Keratinocyte (primary cell): ENCODE results near the gene SCN1B. TPM values are rescaled to one million over a fixed set of nuclear protein-coding genes. Genes with fewer than 3 reads are reported as not detected.

Experiments
- DNase-seq: peaks from one replicate; pipeline ENCODE4 v3.0.0-alpha.2; 2011; ENCODE audit warnings: low read depth, missing footprints, low spot score
- FAIRE-seq: peaks from 2 replicates; lab custom pipeline; 2011; peaks lifted over from hg19 to GRCh38; lab: Jason Lieb, UNC
- H2AFZ ChIP-seq: 2 replicates; pipeline ENCODE4 v1.6.0; 2012; ENCODE audit warnings: low read length, control low read depth, inconsistent platforms; ENCODE audit not compliant: control insufficient read depth
- H3K27ac ChIP-seq: 2 replicates; pipeline ENCODE4 v1.5.1; 2011; ENCODE audit warnings: low read length; ENCODE audit not compliant: control insufficient read depth, insufficient read depth
- H3K27me3 ChIP-seq: 3 replicates; pipeline ENCODE4 v1.6.0; 2011; ENCODE audit warnings: low read length; ENCODE audit not compliant: control insufficient read depth, insufficient read depth; ENCODE audit errors: extremely low read depth
- H3K36me3 ChIP-seq, 2 experiments: 2 replicates in 1 of 2; 3 replicates in 1 of 2; pipeline ENCODE4 v1.5.1; 2011; ENCODE audit warnings: low read length in 2 of 2, mild to moderate bottlenecking in 1 of 2; ENCODE audit not compliant: control insufficient read depth in 2 of 2, insufficient read depth in 2 of 2; ENCODE audit errors: extremely low read depth in 1 of 2
- H3K4me1 ChIP-seq: 3 replicates; pipeline ENCODE4 v1.5.1; 2011; ENCODE audit warnings: low read length; ENCODE audit not compliant: control insufficient read depth, insufficient read depth; ENCODE audit errors: extremely low read depth
- H3K4me2 ChIP-seq: 3 replicates; pipeline ENCODE4 v1.6.0; 2011; ENCODE audit warnings: low read depth, low read length; ENCODE audit not compliant: control insufficient read depth, insufficient read depth; ENCODE audit errors: extremely low read depth
- H3K4me3 ChIP-seq, 3 experiments: fragments of 200-600 bp in 1 of 3; sonication (generic) in 1 of 3; 2 replicates in 2 of 3; 3 replicates in 1 of 3; pipeline ENCODE4 v1.5.1; 2011 to 2016; ENCODE audit warnings: low read length in 3 of 3, mild to moderate bottlenecking in 3 of 3, control low read depth in 2 of 3, inconsistent platforms in 1 of 3, low read depth in 1 of 3, mixed read lengths in 1 of 3, mixed run types in 1 of 3, moderate library complexity in 1 of 3; ENCODE audit not compliant: control insufficient read depth in 2 of 3, insufficient read depth in 2 of 3; ENCODE audit errors: extremely low read depth in 1 of 3
- H3K79me2 ChIP-seq: 2 replicates; pipeline ENCODE4 v1.6.0; 2012; ENCODE audit warnings: low read length; ENCODE audit not compliant: control insufficient read depth, insufficient read depth
- H3K9ac ChIP-seq: 3 replicates; pipeline ENCODE4 v1.6.0; 2011; ENCODE audit warnings: low read length; ENCODE audit not compliant: control insufficient read depth, insufficient read depth; ENCODE audit errors: extremely low read depth
- H3K9me1 ChIP-seq: 3 replicates; pipeline ENCODE4 v1.6.0; 2011; ENCODE audit warnings: low read length; ENCODE audit not compliant: control insufficient read depth, insufficient read depth; ENCODE audit errors: extremely low read depth
- H3K9me3 ChIP-seq: 2 replicates; pipeline ENCODE4 v1.5.1; 2012; ENCODE audit warnings: low read depth, low read length; ENCODE audit not compliant: control insufficient read depth
- H4K20me1 ChIP-seq: 3 replicates; pipeline ENCODE4 v1.6.0; 2011; ENCODE audit warnings: low read length; ENCODE audit not compliant: control insufficient read depth, insufficient read depth; ENCODE audit errors: extremely low read depth
- CTCF ChIP-seq, 3 experiments: IDR thresholded peaks in 1 of 3; conservative IDR thresholded peaks in 1 of 3; optimal IDR thresholded peaks in 1 of 3; 2 replicates in 2 of 3; 3 replicates in 1 of 3; pipeline versions ENCODE3 to v1.5.1; 2011; ENCODE audit warnings: low read length in 3 of 3, mild to moderate bottlenecking in 3 of 3, moderate library complexity in 2 of 3, control low read depth in 1 of 3, inconsistent platforms in 1 of 3; ENCODE audit not compliant: insufficient read depth in 2 of 3; ENCODE audit errors: extremely low read depth in 1 of 3
- EZH2 ChIP-seq: IDR thresholded peaks from one replicate; pipeline ENCODE4 v1.6.1; 2012; ENCODE audit warnings: inconsistent platforms, mild to moderate bottlenecking, low read length, moderate library complexity
- dilution Hi-C: fragments of 300-500 bp; cut with MboI; formaldehyde crosslinking; loops from one replicate; pipeline ENCODE4 v1.7.0; 2020; ENCODE audit warnings: low sequenced_read_pairs; ENCODE audit not compliant: extremely low pct_ligation_motif_present
- polyA plus RNA-seq, 5 experiments: library from polyadenylated mRNA; depleted of rRNA in 3 of 5; stranded (reverse) in 3 of 5; stranded (forward) in 1 of 5; unstranded in 1 of 5; fragments of >200 nt; gene quantifications; 1 replicate in 1 of 5; 2 replicates in 3 of 5; 3 replicates in 1 of 5; pipeline versions ENCODE4 v1.2.1 to v1.2.3, GENCODE V29; 2011 to 2012; ENCODE audit warnings: missing spikeins in 2 of 5, low read depth in 1 of 5, low replicate concordance in 1 of 5

SCN1B gene
- polyA plus RNA-seq, 1 donor (not counting 4 experiments of a cell fraction or from before 2014, with no cell fraction given), result 0.30 TPM

- no peaks in the 10 kb centered on the region for H3K79me2 ChIP-seq
- TF ChIP-seq CTCF (optimal IDR thresholded peaks at IDR 0.05 in 1 of 3, IDR thresholded peaks at IDR 0.05 in 1 of 3, conservative IDR thresholded peaks at IDR 0.05 in 1 of 3; ENCODE audit: extremely low read depth in 1 of 3, insufficient read depth in 2 of 3, low read length in 3 of 3) (no peak), EZH2 (no peak)
- no peak overlapping the region for H3K27ac ChIP-seq
- no peaks in the 10 kb centered on the region for H3K4me1 ChIP-seq
- H3K36me3 ChIP-seq, result no peaks in the 10 kb centered on the region
- no peak overlapping the region for H3K4me3 ChIP-seq
- no peaks in the 10 kb centered on the region for H3K9me1 ChIP-seq
- no peak overlapping the region for H3K9ac ChIP-seq
- FAIRE-seq, result no peak
- no peaks in the 10 kb centered on the region for H3K9me3 ChIP-seq
- H2AFZ ChIP-seq, result no peak overlapping the region
- no peaks in the 10 kb centered on the region for H3K27me3 ChIP-seq
- H4K20me1 ChIP-seq, result no peaks in the 10 kb centered on the region
- H3K4me2 ChIP-seq, result no peak overlapping the region
- no peak for DNase-seq
- dilution Hi-C loops, result no loop called here
These were observed 31.5 kb downstream of the SCN1B start for GRCh38 chr19:35061583-35062373.

- no peak for DNase-seq
- H3K36me3 ChIP-seq, result no peaks in the 10 kb centered on the region
- H3K4me3 ChIP-seq, result no peak overlapping the region
- no peaks in the 10 kb centered on the region for H3K9me3 ChIP-seq
- H3K27ac ChIP-seq, result no peak overlapping the region
- H3K9ac ChIP-seq, result no peak overlapping the region
- H4K20me1 ChIP-seq, result no peaks in the 10 kb centered on the region
- no peaks in the 10 kb centered on the region for H3K9me1 ChIP-seq
- no peak overlapping the region for H3K4me2 ChIP-seq
- no peak for FAIRE-seq
- no peaks in the 10 kb centered on the region for H3K4me1 ChIP-seq
- no peaks in the 10 kb centered on the region for H3K79me2 ChIP-seq
- dilution Hi-C loops, result no loop called here
- no peaks in the 10 kb centered on the region for H3K27me3 ChIP-seq
- H2AFZ ChIP-seq, result no peak overlapping the region
- no peak for TF ChIP-seq CTCF (optimal IDR thresholded peaks at IDR 0.05 in 1 of 3, IDR thresholded peaks at IDR 0.05 in 1 of 3, conservative IDR thresholded peaks at IDR 0.05 in 1 of 3; ENCODE audit: extremely low read depth in 1 of 3, insufficient read depth in 2 of 3, low read length in 3 of 3)
- no peak for TF ChIP-seq EZH2
These were observed 32.7 kb downstream of the SCN1B start for GRCh38 chr19:35062942-35063341.
